BLaER1 (cell line): ENCODE measurements around the gene CHIC2.

Experiments used
- H3K27ac ChIP-seq: shearing (Covaris generic); formaldehyde crosslinking; 2 replicates; pipeline ENCODE4 v1.8.1; 2022
- H3K27me3 ChIP-seq: shearing (Covaris generic); formaldehyde crosslinking; 2 replicates; pipeline ENCODE4 v1.8.1; 2022
- H3K36me3 ChIP-seq: shearing (Covaris generic); formaldehyde crosslinking; 2 replicates; pipeline ENCODE4 v1.8.1; 2022
- H3K4me1 ChIP-seq: shearing (Covaris generic); formaldehyde crosslinking; 2 replicates; pipeline ENCODE4 v1.8.1; 2022
- H3K4me2 ChIP-seq: shearing (Covaris generic); formaldehyde crosslinking; 2 replicates; pipeline ENCODE4 v1.8.1; 2022
- H3K4me3 ChIP-seq: shearing (Covaris generic); formaldehyde crosslinking; 2 replicates; pipeline ENCODE4 v1.8.1; 2022
- H3K9ac ChIP-seq: shearing (Covaris generic); formaldehyde crosslinking; 2 replicates; pipeline ENCODE4 v1.8.1; 2022
- H3K9me3 ChIP-seq: shearing (Covaris generic); formaldehyde crosslinking; 2 replicates; pipeline ENCODE4 v1.8.1; 2022
- H4K20me1 ChIP-seq: shearing (Covaris generic); formaldehyde crosslinking; 2 replicates; pipeline ENCODE4 v1.8.1; 2022
- Cebpa-rat ChIP-seq: shearing (Covaris generic); IDR thresholded peaks from 2 replicates; pipeline ENCODE4 v1.8.1; 2022

The CHIC2 gene

GRCh38 chr4:53992785-53993184 lies 71.6 kb downstream of the CHIC2 start:
- Histone ChIP-seq H3K27me3 (no peaks in the 10 kb centered on the region), H3K4me2 (no peak overlapping the region), H3K4me3 (no peak overlapping the region), H3K36me3 (no peaks in the 10 kb centered on the region; the same call in 1 of the 2 replicates), H4K20me1 (no peaks in the 10 kb centered on the region), H3K9me3 (no peaks in the 10 kb centered on the region; the same call in 1 of the 2 replicates), H3K9ac (no peak overlapping the region), H3K27ac (no peak overlapping the region), H3K4me1 (peaks cover 42% of the 10 kb centered on the region)
- no peak for TF ChIP-seq Cebpa-rat

DNA sequence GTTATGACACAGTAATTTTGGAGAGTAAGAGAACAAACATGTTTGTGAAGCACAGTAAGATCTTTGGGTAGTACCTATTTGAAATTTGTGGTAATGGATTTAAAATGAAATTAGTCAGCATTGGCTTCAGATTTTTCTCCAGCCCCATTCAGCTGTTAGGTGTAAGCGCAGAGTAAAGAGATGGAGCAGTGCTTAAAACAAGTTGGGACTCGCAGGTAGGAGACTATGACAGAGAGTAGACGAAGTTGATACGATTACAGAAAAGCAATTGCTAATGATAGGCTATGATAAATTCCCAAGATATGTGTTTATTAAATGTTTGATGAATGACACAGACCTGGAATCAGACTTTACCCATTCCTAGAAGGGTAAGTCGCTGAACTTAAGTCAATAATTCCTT lies 72.6 kb downstream of the CHIC2 start:
- no peaks in the 10 kb centered on the region; the same call in 1 of the 2 replicates for H3K9me3 ChIP-seq
- no peaks in the 10 kb centered on the region for H4K20me1 ChIP-seq
- H3K4me2 ChIP-seq = no peak overlapping the region
- TF ChIP-seq Cebpa-rat = no peak
- H3K36me3 ChIP-seq = no peaks in the 10 kb centered on the region; the same call in 1 of the 2 replicates
- H3K4me1 ChIP-seq = peaks cover 32% of the 10 kb centered on the region
- H3K9ac ChIP-seq = no peak overlapping the region
- H3K4me3 ChIP-seq = no peak overlapping the region
- H3K27ac ChIP-seq = no peak overlapping the region
- no peaks in the 10 kb centered on the region for H3K27me3 ChIP-seq

DNA sequence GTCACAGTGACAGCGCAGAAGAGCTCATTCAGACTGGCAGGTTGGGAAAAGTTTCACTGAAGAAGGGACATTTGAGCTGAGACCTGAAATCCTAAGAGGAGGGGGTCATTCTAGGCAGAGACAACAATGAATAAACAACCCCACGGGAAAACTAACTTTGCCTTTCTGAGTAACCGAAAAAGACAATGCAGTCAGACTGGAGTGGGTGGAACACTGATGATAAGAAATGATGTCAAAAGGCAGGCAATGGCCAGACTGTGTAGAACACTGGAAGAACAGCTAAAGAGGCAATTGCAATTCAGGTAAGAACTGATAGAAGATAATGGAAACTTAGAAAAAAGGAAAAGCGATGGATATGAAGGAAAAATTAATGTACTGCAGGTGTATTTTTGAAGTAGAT lies 73.8 kb downstream of the CHIC2 start:
- no peak for TF ChIP-seq Cebpa-rat
- Histone ChIP-seq H3K9me3 (no peaks in the 10 kb centered on the region; the same call in 1 of the 2 replicates), H3K27ac (no peak overlapping the region), H3K4me1 (peaks cover 20% of the 10 kb centered on the region), H4K20me1 (no peaks in the 10 kb centered on the region), H3K4me2 (no peak overlapping the region), H3K9ac (no peak overlapping the region), H3K36me3 (no peaks in the 10 kb centered on the region; the same call in 1 of the 2 replicates), H3K4me3 (no peak overlapping the region), H3K27me3 (no peaks in the 10 kb centered on the region)

GRCh38 chr4:53987761-53988171 lies 76.6 kb downstream of the CHIC2 start:
- Histone ChIP-seq H3K27me3 (no peaks in the 10 kb centered on the region), H3K27ac (no peak overlapping the region), H3K9me3 (no peaks in the 10 kb centered on the region), H3K9ac (no peak overlapping the region), H3K36me3 (no peaks in the 10 kb centered on the region; the same call in 1 of the 2 replicates), H3K4me2 (no peak overlapping the region), H3K4me1 (no peaks in the 10 kb centered on the region), H3K4me3 (no peak overlapping the region), H4K20me1 (no peaks in the 10 kb centered on the region)
- TF ChIP-seq Cebpa-rat = no peak

DNA sequence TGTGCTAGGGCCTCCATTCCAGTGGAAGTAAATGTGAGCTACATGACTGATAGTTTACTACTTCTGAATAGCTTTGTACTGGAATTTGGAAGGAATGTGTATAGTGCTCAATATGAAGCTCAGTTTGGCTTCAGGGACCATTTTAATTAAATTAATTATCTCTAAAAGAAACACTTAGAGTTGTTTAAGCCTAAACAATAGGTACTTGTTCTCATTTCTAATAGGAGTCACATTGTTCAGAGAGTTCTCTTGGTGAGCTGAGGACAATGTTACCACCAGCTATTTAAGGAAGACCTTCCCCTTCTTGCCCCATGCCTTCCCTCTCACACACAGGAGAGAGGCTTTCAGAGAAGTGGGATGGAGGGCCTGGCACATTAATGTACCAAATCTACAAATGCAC lies 78.3 kb downstream of the CHIC2 start:
- Histone ChIP-seq H3K36me3 (no peaks in the 10 kb centered on the region), H3K27ac (no peak overlapping the region), H3K9ac (no peak overlapping the region), H3K4me3 (no peak overlapping the region), H3K4me2 (no peak overlapping the region), H4K20me1 (no peaks in the 10 kb centered on the region), H3K27me3 (no peaks in the 10 kb centered on the region), H3K9me3 (no peaks in the 10 kb centered on the region), H3K4me1 (no peaks in the 10 kb centered on the region)
- TF ChIP-seq Cebpa-rat = no peak

- H3K4me1 ChIP-seq = no peaks in the 10 kb centered on the region
- no peak for TF ChIP-seq Cebpa-rat
- no peaks in the 10 kb centered on the region for H3K9me3 ChIP-seq
- H3K4me3 ChIP-seq = no peak overlapping the region
- no peak overlapping the region for H3K9ac ChIP-seq
- no peaks in the 10 kb centered on the region for H3K27me3 ChIP-seq
- no peak overlapping the region for H3K27ac ChIP-seq
- no peaks in the 10 kb centered on the region for H4K20me1 ChIP-seq
- no peaks in the 10 kb centered on the region for H3K36me3 ChIP-seq
- H3K4me2 ChIP-seq = no peak overlapping the region
These were observed 82.8 kb downstream of the CHIC2 start for GRCh38 chr4:53981567-53981966.

DNA sequence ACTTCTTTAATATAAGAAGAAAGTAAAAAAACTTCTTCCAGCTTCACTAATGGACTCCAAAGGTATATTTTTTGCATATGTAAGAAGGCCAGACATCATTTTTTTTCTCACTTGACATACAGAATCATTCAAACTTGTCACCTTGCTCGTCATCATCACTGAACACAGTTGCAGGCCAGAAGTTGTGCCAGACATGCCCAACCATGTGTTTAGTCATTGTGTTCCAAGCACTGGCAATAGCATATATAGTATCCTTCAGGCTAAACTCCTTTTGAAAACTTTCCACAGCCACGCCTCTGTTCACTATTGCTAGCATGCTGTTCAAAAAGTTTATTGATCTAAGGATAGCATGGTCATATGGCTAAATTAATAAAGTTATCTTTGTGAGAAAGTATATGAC lies 83.3 kb downstream of the CHIC2 start:
- Histone ChIP-seq H3K36me3 (no peaks in the 10 kb centered on the region), H3K9ac (no peak overlapping the region), H3K27me3 (no peaks in the 10 kb centered on the region), H3K4me3 (no peak overlapping the region), H3K27ac (no peak overlapping the region), H4K20me1 (no peaks in the 10 kb centered on the region), H3K4me1 (no peaks in the 10 kb centered on the region), H3K9me3 (no peaks in the 10 kb centered on the region), H3K4me2 (no peak overlapping the region)
- TF ChIP-seq Cebpa-rat = no peak

DNA sequence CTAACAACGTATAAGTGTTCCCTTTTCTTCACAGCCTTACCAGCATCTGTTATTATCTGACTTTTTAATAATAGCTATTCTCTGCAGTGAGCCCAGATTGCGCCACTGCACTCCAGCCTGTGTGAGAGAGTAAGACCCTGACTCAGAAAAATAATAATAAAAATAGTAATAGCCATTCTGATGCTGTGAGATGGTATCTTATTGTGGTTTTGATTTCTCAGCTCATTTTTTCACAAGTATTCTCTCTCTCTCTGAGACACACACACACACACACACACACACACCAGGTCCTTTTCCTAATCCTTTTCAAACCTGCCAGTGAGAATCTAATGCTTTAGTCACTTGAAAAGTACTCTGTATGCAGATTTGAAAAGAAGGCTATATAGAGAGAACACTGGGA lies 89.8 kb downstream of the CHIC2 start:
- no peak for TF ChIP-seq Cebpa-rat
- Histone ChIP-seq H3K36me3 (no peaks in the 10 kb centered on the region), H3K4me1 (no peaks in the 10 kb centered on the region), H3K4me3 (no peak overlapping the region), H3K27ac (no peak overlapping the region), H3K27me3 (no peaks in the 10 kb centered on the region), H3K9me3 (no peaks in the 10 kb centered on the region), H3K4me2 (no peak overlapping the region), H3K9ac (no peak overlapping the region), H4K20me1 (no peaks in the 10 kb centered on the region)

GRCh38 chr4:53967986-53968385 lies 96.4 kb downstream of the CHIC2 start:
- no peak overlapping the region for H3K27ac ChIP-seq
- H3K27me3 ChIP-seq = no peaks in the 10 kb centered on the region
- H3K4me3 ChIP-seq = no peak overlapping the region
- no peaks in the 10 kb centered on the region for H3K9me3 ChIP-seq
- H3K4me2 ChIP-seq = no peak overlapping the region
- no peaks in the 10 kb centered on the region for H3K36me3 ChIP-seq
- H3K4me1 ChIP-seq = no peaks in the 10 kb centered on the region
- H4K20me1 ChIP-seq = no peaks in the 10 kb centered on the region
- TF ChIP-seq Cebpa-rat = no peak
- no peak overlapping the region for H3K9ac ChIP-seq

DNA sequence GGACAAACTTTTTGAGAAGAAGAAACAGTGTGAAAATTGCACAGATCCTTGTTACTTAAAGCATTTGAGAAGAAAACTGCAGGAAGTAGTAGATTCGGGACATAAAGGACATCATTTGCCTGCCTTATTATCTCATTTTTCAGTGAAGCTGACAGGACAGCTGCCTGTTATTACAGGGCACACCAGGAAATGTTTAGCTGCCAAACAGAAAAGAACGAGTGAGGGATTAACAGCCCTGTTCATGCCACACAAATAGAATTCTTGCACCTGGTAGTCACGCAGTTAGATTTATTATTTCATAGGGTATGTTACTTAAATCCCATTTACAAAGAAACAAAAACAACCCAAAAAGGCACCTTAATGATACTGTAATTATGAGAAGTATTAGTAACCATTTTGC lies 100.6 kb downstream of the CHIC2 start:
- Histone ChIP-seq H3K9me3 (no peaks in the 10 kb centered on the region), H3K9ac (no peak overlapping the region), H3K36me3 (no peaks in the 10 kb centered on the region), H4K20me1 (no peaks in the 10 kb centered on the region), H3K4me2 (no peak overlapping the region), H3K4me3 (no peak overlapping the region), H3K4me1 (no peaks in the 10 kb centered on the region), H3K27ac (no peak overlapping the region), H3K27me3 (no peaks in the 10 kb centered on the region)
- TF ChIP-seq Cebpa-rat = no peak

- Histone ChIP-seq H3K27me3 (no peaks in the 10 kb centered on the region), H3K4me2 (no peak overlapping the region), H3K9me3 (no peaks in the 10 kb centered on the region), H4K20me1 (no peaks in the 10 kb centered on the region), H3K4me3 (no peak overlapping the region), H3K9ac (no peak overlapping the region), H3K36me3 (no peaks in the 10 kb centered on the region), H3K27ac (no peak overlapping the region), H3K4me1 (no peaks in the 10 kb centered on the region)
- no peak for TF ChIP-seq Cebpa-rat
These were observed 101.1 kb downstream of the CHIC2 start for GRCh38 chr4:53963336-53963735.
